Measurements from ENCODE around the gene SPINK8. TPM values are rescaled to one million over a fixed set of nuclear protein-coding genes. Genes with fewer than 3 reads are reported as not detected.
"Not testable (repeated sequence)": the region's sequence is repeated elsewhere in the genome, so short reads cannot be mapped to it uniquely, and the experiment has no call there.

Gene SPINK8
- total RNA-seq, 1 donor from 2014 or later: not detected

- no peak for DNase-seq
- intact Hi-C loops (cut with micrococcal nuclease): loop anchor here (10.0 kb wide), 1 partner anchor 410 kb away; the partner anchor contains the start of gene NCKIPSD
- Mint-ChIP-seq H3K27me3 (no peaks in the 10 kb centered on the region), H3K27ac (no peak overlapping the region), H3K4me1 (no peaks in the 10 kb centered on the region), H3K9me3 (no peaks in the 10 kb centered on the region), H3K36me3 (ENCODE audit: low read depth) (peaks cover 16% of the 10 kb centered on the region), H3K4me3 (no peak overlapping the region)
- no peak for ATAC-seq (ENCODE audit: low read depth)
- ChIA-PET POLR2A (interaction anchor here (0.7 kb wide), 1 partner anchor 162 kb away, joined by 4 read pairs; no protein-coding TSS in a partner anchor), CTCF (interaction anchor here (1.3 to 9.1 kb wide), 3 partner anchors 18 to 165 kb away, joined by 3 to 109 read pairs (median 4); partner anchors contain the start of genes CCDC51 and TMA7)
- TF ChIP-seq, protein P1, sequence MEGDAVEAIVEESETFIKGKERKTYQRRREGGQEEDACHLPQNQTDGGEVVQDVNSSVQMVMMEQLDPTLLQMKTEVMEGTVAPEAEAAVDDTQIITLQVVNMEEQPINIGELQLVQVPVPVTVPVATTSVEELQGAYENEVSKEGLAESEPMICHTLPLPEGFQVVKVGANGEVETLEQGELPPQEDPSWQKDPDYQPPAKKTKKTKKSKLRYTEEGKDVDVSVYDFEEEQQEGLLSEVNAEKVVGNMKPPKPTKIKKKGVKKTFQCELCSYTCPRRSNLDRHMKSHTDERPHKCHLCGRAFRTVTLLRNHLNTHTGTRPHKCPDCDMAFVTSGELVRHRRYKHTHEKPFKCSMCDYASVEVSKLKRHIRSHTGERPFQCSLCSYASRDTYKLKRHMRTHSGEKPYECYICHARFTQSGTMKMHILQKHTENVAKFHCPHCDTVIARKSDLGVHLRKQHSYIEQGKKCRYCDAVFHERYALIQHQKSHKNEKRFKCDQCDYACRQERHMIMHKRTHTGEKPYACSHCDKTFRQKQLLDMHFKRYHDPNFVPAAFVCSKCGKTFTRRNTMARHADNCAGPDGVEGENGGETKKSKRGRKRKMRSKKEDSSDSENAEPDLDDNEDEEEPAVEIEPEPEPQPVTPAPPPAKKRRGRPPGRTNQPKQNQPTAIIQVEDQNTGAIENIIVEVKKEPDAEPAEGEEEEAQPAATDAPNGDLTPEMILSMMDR (IDR thresholded peaks at IDR 0.05): no peak
Observed at GRCh38 chr3:48274452-48274851, 59.0 kb downstream of the SPINK8 start.

- ChIA-PET POLR2A (interaction anchor here (0.6 to 1.0 kb wide), 2 partner anchors 162 to 716 kb away, joined by 3 to 4 read pairs; no protein-coding TSS in a partner anchor), CTCF (interaction anchor here (0.6 to 9.1 kb wide), 9 partner anchors 9 to 276 kb away, joined by 3 to 109 read pairs (median 4); partner anchors contain the start of genes CCDC51 and TMA7)
- H3K4me1 Mint-ChIP-seq: no peaks in the 10 kb centered on the region
- H3K4me3 Mint-ChIP-seq: no peak overlapping the region
- H3K27ac Mint-ChIP-seq: no peak overlapping the region
- ATAC-seq (ENCODE audit: low read depth) (peak; percentile 67), DNase-seq (peak; percentile 31)
- TF ChIP-seq, protein P1 (IDR thresholded peaks at IDR 0.05): no peak
- H3K36me3 Mint-ChIP-seq (ENCODE audit: low read depth): peaks cover 23% of the 10 kb centered on the region
- intact Hi-C loops (cut with micrococcal nuclease): loop anchor here (1.0 to 10.0 kb wide), 7 partner anchors 41 to 411 kb away; partner anchors contain the start of genes NCKIPSD and UQCRC1
- H3K27me3 Mint-ChIP-seq: no peaks in the 10 kb centered on the region
- no peaks in the 10 kb centered on the region for H3K9me3 Mint-ChIP-seq
Observed at GRCh38 chr3:48273594-48274211, 59.8 kb downstream of the SPINK8 start.

DNA sequence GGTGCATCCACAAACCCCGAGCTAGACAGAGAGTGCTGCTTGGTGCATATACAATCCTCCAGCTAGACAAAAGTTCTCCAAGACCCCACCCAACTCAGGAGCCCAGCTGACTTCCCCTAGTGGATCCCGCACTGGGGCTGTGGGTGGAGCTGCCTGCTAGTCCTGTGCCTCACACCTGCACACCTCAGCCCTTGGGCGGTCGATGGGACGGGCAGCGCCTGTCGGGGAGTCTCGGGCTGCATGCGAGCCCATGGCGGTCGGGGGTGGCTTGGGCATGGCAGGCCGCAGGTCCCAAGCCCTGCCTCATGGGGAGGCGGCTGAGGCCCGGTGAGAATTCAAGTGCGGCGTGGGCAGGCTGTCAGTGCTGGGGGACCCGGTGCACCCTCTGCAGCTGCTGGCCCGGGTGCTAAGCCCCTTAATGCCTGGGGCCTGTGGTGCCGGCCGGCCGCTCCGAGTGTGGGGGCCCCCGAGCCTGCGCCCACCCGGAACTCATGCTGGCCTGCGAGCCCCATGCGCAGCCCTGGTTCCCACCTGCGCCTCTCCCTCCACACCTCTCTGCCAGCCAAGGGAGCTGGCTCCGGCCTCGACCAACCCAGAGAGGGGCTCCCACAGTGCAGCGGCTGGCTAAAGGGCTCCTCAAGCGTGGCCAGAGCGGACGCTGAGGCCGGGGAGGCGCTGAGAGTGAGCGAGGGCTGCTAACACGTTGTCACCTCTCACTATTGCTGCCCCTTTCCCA lies 61.5 kb downstream of the SPINK8 start:
- ATAC-seq (ENCODE audit: low read depth): no peak
- ChIA-PET POLR2A (interaction anchor here (1.1 kb wide), 1 partner anchor 164 kb away, joined by 3 read pairs; no protein-coding TSS in a partner anchor), CTCF (interaction anchor here (2.7 to 9.1 kb wide), 2 partner anchors 129 to 163 kb away, joined by 26 to 109 read pairs; no protein-coding TSS in a partner anchor)
- TF ChIP-seq, protein P1 (IDR thresholded peaks at IDR 0.05): no peak
- DNase-seq: no peak
- no peak overlapping the region for H3K27ac Mint-ChIP-seq
- H3K9me3 Mint-ChIP-seq: no peaks in the 10 kb centered on the region
- H3K27me3 Mint-ChIP-seq: no peaks in the 10 kb centered on the region
- H3K4me1 Mint-ChIP-seq: no peaks in the 10 kb centered on the region
- peaks cover 39% of the 10 kb centered on the region for H3K36me3 Mint-ChIP-seq (ENCODE audit: low read depth)
- no peak overlapping the region for H3K4me3 Mint-ChIP-seq
- intact Hi-C loops (cut with micrococcal nuclease): loop anchor here (2.0 to 10.0 kb wide), 2 partner anchors 337 to 413 kb away; partner anchors contain the start of genes NCKIPSD and UQCRC1

DNA sequence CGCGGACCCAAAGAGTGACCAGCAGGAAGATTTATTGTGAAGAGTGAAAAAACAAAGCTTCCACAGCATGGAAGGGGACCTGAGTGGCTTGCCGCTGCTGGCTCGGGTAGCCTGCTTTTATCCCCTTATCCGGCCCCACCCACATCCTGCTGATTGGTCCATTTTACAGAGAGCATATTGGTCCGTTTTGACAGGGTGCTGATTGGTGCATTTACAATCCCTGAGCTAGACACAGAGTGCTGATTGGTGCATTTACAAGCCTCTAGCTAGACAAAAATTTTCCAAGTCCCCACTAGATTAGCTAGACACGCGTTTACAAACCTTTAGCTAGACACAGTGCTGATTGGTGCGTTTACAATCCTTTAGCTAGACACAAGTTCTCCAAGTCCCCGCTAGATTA lies 62.2 kb downstream of the SPINK8 start:
- not testable (repeated sequence) for H3K27me3 Mint-ChIP-seq; DNase-seq; H3K4me1 Mint-ChIP-seq; H3K27ac Mint-ChIP-seq; H3K4me3 Mint-ChIP-seq; H3K9me3 Mint-ChIP-seq; ATAC-seq (ENCODE audit: low read depth)
- POLR2A ChIA-PET: interaction anchor here (1.1 kb wide), 1 partner anchor 165 kb away, joined by 3 read pairs; no protein-coding TSS in a partner anchor
- intact Hi-C loops (cut with micrococcal nuclease): loop anchor here (10.0 kb wide), 1 partner anchor 414 kb away; the partner anchor contains the start of gene NCKIPSD
- peaks cover 46% of the 10 kb centered on the region for H3K36me3 Mint-ChIP-seq (ENCODE audit: low read depth)
- CTCF ChIA-PET: interaction anchor here (9.1 kb wide), 1 partner anchor 164 kb away, joined by 109 read pairs; no protein-coding TSS in a partner anchor

DNA sequence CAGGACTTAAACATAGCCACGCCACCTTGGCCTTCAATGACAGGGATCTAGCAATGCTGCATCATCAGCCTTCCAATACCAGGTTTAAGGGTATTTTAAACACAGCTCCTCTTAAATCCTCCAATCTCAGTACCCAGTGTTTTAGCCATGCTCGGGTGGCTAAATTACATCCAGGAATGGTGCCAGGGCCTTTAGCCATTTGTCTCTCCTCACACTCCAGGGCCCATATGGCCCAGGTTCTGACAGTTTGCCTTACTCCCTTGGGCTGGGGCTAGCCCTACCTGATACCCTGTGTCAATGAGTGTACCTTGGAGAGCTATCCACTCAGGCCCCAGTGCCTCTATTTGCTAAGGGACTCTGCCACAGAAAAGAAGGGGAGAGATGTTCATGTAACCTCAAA lies 63.2 kb downstream of the SPINK8 start:
- ATAC-seq (ENCODE audit: low read depth) (no peak), DNase-seq (no peak)
- CTCF ChIA-PET: interaction anchor here (0.7 to 9.1 kb wide), 2 partner anchors 131 to 165 kb away, joined by 3 to 109 read pairs; no protein-coding TSS in a partner anchor
- H3K4me3 Mint-ChIP-seq: no peak overlapping the region
- H3K9me3 Mint-ChIP-seq: no peaks in the 10 kb centered on the region
- no peak overlapping the region for H3K27ac Mint-ChIP-seq
- intact Hi-C loops (cut with micrococcal nuclease): loop anchor here (10.0 kb wide), 1 partner anchor 414 kb away; the partner anchor contains the start of gene NCKIPSD
- TF ChIP-seq, protein P1 (IDR thresholded peaks at IDR 0.05): no peak
- no peaks in the 10 kb centered on the region for H3K27me3 Mint-ChIP-seq
- H3K4me1 Mint-ChIP-seq: no peaks in the 10 kb centered on the region
- H3K36me3 Mint-ChIP-seq (ENCODE audit: low read depth): peaks cover 53% of the 10 kb centered on the region
- POLR2A ChIA-PET: no interaction called here
